Endothelial cell of umbilical vein (primary cell): ENCODE measurements around the gene XRCC4. TPM values are rescaled to one million over a fixed set of nuclear protein-coding genes. Genes with fewer than 3 reads are reported as not detected.

Source experiments
- BruUV-seq: library from RNA; stranded (reverse); fragments of 400-500 nt; replicated peaks from 2 replicates; lab custom pipeline; 2021; lab: Mats Ljungman, UMichigan
- CTCF ChIA-PET: fragments of 300-600, 350-600 bp; sonication (Branson Sonifier 250); formaldehyde crosslinking; loops from one replicate; lab custom pipeline; 2021; ENCODE audit warnings: antibody characterized with exemption, inconsistent platforms; lab: Charles Lee
- POLR2A ChIA-PET: fragments of 300-600, 350-600 bp; sonication (Branson Sonifier 250); formaldehyde crosslinking; loops from one replicate; lab custom pipeline; 2021; ENCODE audit warnings: antibody characterized with exemption, inconsistent platforms; lab: Charles Lee
- DNase-seq: peaks from one replicate; pipeline ENCODE4 v3.0.0-alpha.2; 2011; ENCODE audit warnings: low read depth, low spot score
- FAIRE-seq: peaks from 2 replicates; lab custom pipeline; 2011; peaks lifted over from hg19 to GRCh38; lab: Jason Lieb, UNC
- H2AFZ ChIP-seq: 2 replicates; pipeline ENCODE4 v1.6.0; 2012; ENCODE audit warnings: low read depth, low read length, control low read depth, inconsistent platforms
- H3K27ac ChIP-seq: 2 replicates; pipeline ENCODE4 v1.5.1; 2011; ENCODE audit warnings: low read depth, mild to moderate bottlenecking, control low read depth, low read length, moderate library complexity; ENCODE audit not compliant: insufficient read depth
- H3K27me3 ChIP-seq, 2 experiments: 2 replicates each; pipeline versions ENCODE4 v1.6.0 to v1.6.1; 2011; ENCODE audit warnings: low read length in 2 of 2, mixed read lengths in 1 of 2; ENCODE audit not compliant: control insufficient read depth in 2 of 2, insufficient read depth in 2 of 2
- H3K36me3 ChIP-seq, 2 experiments: 2 replicates in 1 of 2; 3 replicates in 1 of 2; pipeline ENCODE4 v1.5.1; 2011; ENCODE audit warnings: low read length in 2 of 2, mild to moderate bottlenecking in 1 of 2, moderate library complexity in 1 of 2; ENCODE audit not compliant: control insufficient read depth in 2 of 2, insufficient read depth in 2 of 2; ENCODE audit errors: extremely low read depth in 1 of 2
- H3K4me1 ChIP-seq: 3 replicates; pipeline ENCODE4 v1.5.1; 2011; ENCODE audit warnings: mild to moderate bottlenecking, low read length; ENCODE audit not compliant: control insufficient read depth, insufficient read depth; ENCODE audit errors: extremely low read depth
- H3K4me2 ChIP-seq: 2 replicates; pipeline ENCODE4 v1.6.1; 2011; ENCODE audit warnings: low read length, control low read depth, mixed read lengths; ENCODE audit not compliant: insufficient read depth
- H3K4me3 ChIP-seq, 3 experiments: fragments of 200-600 bp in 1 of 3; sonication (generic), shearing (Covaris generic) in 1 of 3; replicated peaks in 1 of 3; 2 replicates each; pipeline ENCODE4 v1.5.1; 2011 to 2016; ENCODE audit warnings: control low read depth in 3 of 3, low read length in 3 of 3, mild to moderate bottlenecking in 2 of 3, inconsistent platforms in 1 of 3, low read depth in 1 of 3, moderate library complexity in 1 of 3; ENCODE audit not compliant: insufficient read depth in 1 of 3
- H3K79me2 ChIP-seq: 2 replicates; pipeline ENCODE4 v1.6.0; 2012; ENCODE audit warnings: low read length, inconsistent platforms; ENCODE audit not compliant: control insufficient read depth, insufficient read depth
- H3K9ac ChIP-seq: replicated peaks from 2 replicates; pipeline ENCODE3; 2011; ENCODE audit warnings: low read length, control low read depth; ENCODE audit not compliant: insufficient read depth; ENCODE audit errors: extremely low read depth
- H3K9me1 ChIP-seq: replicated peaks from 3 replicates; pipeline ENCODE4 v1.6.0; 2011; ENCODE audit warnings: mild to moderate bottlenecking, low read length; ENCODE audit not compliant: control insufficient read depth, insufficient read depth; ENCODE audit errors: extremely low read depth
- H3K9me3 ChIP-seq: replicated peaks from 2 replicates; pipeline ENCODE4 v1.5.1; 2012; ENCODE audit warnings: low read length, inconsistent platforms; ENCODE audit not compliant: control insufficient read depth, insufficient read depth
- H4K20me1 ChIP-seq: replicated peaks from 2 replicates; pipeline ENCODE3; 2011; ENCODE audit warnings: mild to moderate bottlenecking, low read length; ENCODE audit not compliant: control insufficient read depth, insufficient read depth; ENCODE audit errors: extremely low read depth
- CTCF ChIP-seq, 2 donors: IDR thresholded peaks; 1 replicate in 1 of 2; 2 replicates in 1 of 2; pipeline ENCODE4 v1.5.1; 2011; ENCODE audit warnings: low read length in 2 of 2, mild to moderate bottlenecking in 2 of 2, moderate library complexity in 2 of 2, control low read depth in 1 of 2, inconsistent platforms in 1 of 2, low read depth in 1 of 2; ENCODE audit not compliant: insufficient read depth in 1 of 2; ENCODE audit errors: extremely low read depth in 1 of 2
- EZH2 ChIP-seq: IDR thresholded peaks from 2 replicates; pipeline ENCODE4 v1.6.1; 2012; ENCODE audit warnings: borderline replicate concordance, low read depth, mild to moderate bottlenecking, moderate library complexity, low read length, inconsistent platforms; ENCODE audit not compliant: severe bottlenecking
- MAX ChIP-seq: IDR thresholded peaks from 2 replicates; pipeline ENCODE4 v1.6.1; 2011; ENCODE audit not compliant: insufficient read depth, insufficient read length
- MYC ChIP-seq: IDR thresholded peaks from one replicate; pipeline ENCODE4 v1.6.1; 2011; ENCODE audit warnings: mild to moderate bottlenecking, low read depth, low read length
- POLR2A ChIP-seq: IDR thresholded peaks from 2 replicates; pipeline ENCODE4 v1.6.1; 2012; ENCODE audit warnings: low read depth, mild to moderate bottlenecking, control low read depth, low read length
- POLR2AphosphoS5 ChIP-seq: IDR thresholded peaks from 2 replicates; pipeline ENCODE4 v1.6.1; 2012; ENCODE audit warnings: low read depth, mild to moderate bottlenecking, control low read depth, low read length, moderate library complexity; ENCODE audit not compliant: insufficient read depth
- dilution Hi-C: fragments of 300-500 bp; cut with MboI; formaldehyde crosslinking; loops from one replicate; pipeline ENCODE4 v1.15.0; 2019; ENCODE audit warnings: low sequenced_read_pairs; ENCODE audit not compliant: extremely low pct_ligation_motif_present
- intact Hi-C: fragments of 100-400 bp; cut with micrococcal nuclease; formaldehyde crosslinking; loops from one replicate; pipeline ENCODE4 v1.10.0; 2022
- polyA plus RNA-seq, 4 experiments: library from polyadenylated mRNA; depleted of rRNA in 3 of 4; stranded (reverse) in 3 of 4; unstranded in 1 of 4; fragments of >200 nt; gene quantifications; 2 replicates each; pipeline versions ENCODE4 v1.2.1 to v1.2.3, GENCODE V29; 2011 to 2012; ENCODE audit warnings: missing spikeins in 1 of 4
- total RNA-seq: library from RNA; stranded (reverse); gene quantifications from 2 replicates; pipeline ENCODE4 v1.2.3, GENCODE V29; 2021

XRCC4 gene
- total and polyA plus RNA-seq, 2 donors (not counting 3 experiments of a cell fraction or from before 2014, with no cell fraction given) = 1.3 to 7.7 TPM

- H3K36me3 ChIP-seq = no peaks in the 10 kb centered on the region
- DNase-seq = no peak
- no peak overlapping the region for H3K27ac ChIP-seq
- no peak overlapping the region for H3K4me2 ChIP-seq
- no peaks in the 10 kb centered on the region for H3K4me1 ChIP-seq
- peaks cover 2% of the 10 kb centered on the region for H4K20me1 ChIP-seq
- H3K9ac ChIP-seq = no peak overlapping the region
- H3K27me3 ChIP-seq = peaks cover 9 to 25% of the 10 kb centered on the region in 2 experiments
- dilution Hi-C loops = no loop called here
- no peaks in the 10 kb centered on the region for H3K79me2 ChIP-seq
- intact Hi-C loops = no loop called here
- no peak overlapping the region for H2AFZ ChIP-seq
- CTCF ChIA-PET = no interaction called here
- no peak overlapping the region for H3K4me3 ChIP-seq
- H3K9me3 ChIP-seq = no peaks in the 10 kb centered on the region
- POLR2A ChIA-PET = no interaction called here
- no peak for FAIRE-seq
- TF ChIP-seq POLR2A (no peak), CTCF (IDR thresholded peaks at IDR 0.05; ENCODE audit: extremely low read depth in 1 of 2, insufficient read depth in 1 of 2, low read depth in 1 of 2, low read length in 2 of 2) (no peak), MYC (no peak), MAX (no peak), EZH2 (no peak), POLR2AphosphoS5 (no peak)
- no TSS peak for BruUV-seq
- H3K9me1 ChIP-seq = no peaks in the 10 kb centered on the region
Measured at GRCh38 chr5:83104021-83104420, 26.7 kb downstream of the XRCC4 start.
